ENCODE results near the gene SNAP25.

GRCh38 chr20:10281911-10282310 lies 63.3 kb downstream of the SNAP25 start:
- TF ChIP-seq, protein P1, sequence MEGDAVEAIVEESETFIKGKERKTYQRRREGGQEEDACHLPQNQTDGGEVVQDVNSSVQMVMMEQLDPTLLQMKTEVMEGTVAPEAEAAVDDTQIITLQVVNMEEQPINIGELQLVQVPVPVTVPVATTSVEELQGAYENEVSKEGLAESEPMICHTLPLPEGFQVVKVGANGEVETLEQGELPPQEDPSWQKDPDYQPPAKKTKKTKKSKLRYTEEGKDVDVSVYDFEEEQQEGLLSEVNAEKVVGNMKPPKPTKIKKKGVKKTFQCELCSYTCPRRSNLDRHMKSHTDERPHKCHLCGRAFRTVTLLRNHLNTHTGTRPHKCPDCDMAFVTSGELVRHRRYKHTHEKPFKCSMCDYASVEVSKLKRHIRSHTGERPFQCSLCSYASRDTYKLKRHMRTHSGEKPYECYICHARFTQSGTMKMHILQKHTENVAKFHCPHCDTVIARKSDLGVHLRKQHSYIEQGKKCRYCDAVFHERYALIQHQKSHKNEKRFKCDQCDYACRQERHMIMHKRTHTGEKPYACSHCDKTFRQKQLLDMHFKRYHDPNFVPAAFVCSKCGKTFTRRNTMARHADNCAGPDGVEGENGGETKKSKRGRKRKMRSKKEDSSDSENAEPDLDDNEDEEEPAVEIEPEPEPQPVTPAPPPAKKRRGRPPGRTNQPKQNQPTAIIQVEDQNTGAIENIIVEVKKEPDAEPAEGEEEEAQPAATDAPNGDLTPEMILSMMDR (IDR thresholded peaks at IDR 0.05), result no peak
- TF ChIP-seq EP300 (IDR thresholded peaks at IDR 0.05), result no peak
- TF ChIP-seq POLR2AphosphoS5 (IDR thresholded peaks at IDR 0.05), result no peak
